Activated T-cell treated with anti-CD3 and anti-CD28 coated beads, Interleukin-2, amount 50 U/mL, for 4 hours (primary cell): ENCODE measurements around the gene ERG. TPM values are rescaled to one million over a fixed set of nuclear protein-coding genes. Genes with fewer than 3 reads are reported as not detected.

Experiments used
- ATAC-seq, 2 donors: fragments of 200-7000 bp; cut with Tn5 transposase; one replicate each; pipeline ENCODE4 v1.10.0; 2021
- DNase-seq: peaks from one replicate; pipeline ENCODE4 v3.0.0-alpha.2; 2020
- H3K27me3 Mint-ChIP-seq: one replicate; pipeline ENCODE4 v1.8.0; 2021; ENCODE audit warnings: low read depth, mixed read lengths
- H3K36me3 Mint-ChIP-seq: one replicate; pipeline ENCODE4 v1.8.0; 2022; ENCODE audit warnings: mixed read lengths; ENCODE audit not compliant: insufficient read depth
- H3K4me1 Mint-ChIP-seq: one replicate; pipeline ENCODE4 v1.8.0; 2021; ENCODE audit warnings: low read depth, mixed read lengths
- H3K4me3 Mint-ChIP-seq: one replicate; pipeline ENCODE4 v1.8.0; 2021; ENCODE audit warnings: mild to moderate bottlenecking, moderate library complexity, mixed read lengths
- H3K9me3 Mint-ChIP-seq: one replicate; pipeline ENCODE4 v1.8.0; 2021; ENCODE audit warnings: mixed read lengths
- total RNA-seq, 3 donors: library from RNA; stranded (reverse); gene quantifications; one replicate each; pipeline ENCODE4 v1.2.1, GENCODE V29; 2021

The ERG gene
- total RNA-seq, 3 donors from 2014 or later, result 0.18 TPM; not detected in 2

- Mint-ChIP-seq H3K4me3 (no peak overlapping the region), H3K9me3 (no peaks in the 10 kb centered on the region), H3K36me3 (no peaks in the 10 kb centered on the region), H3K27me3 (no peaks in the 10 kb centered on the region), H3K4me1 (no peaks in the 10 kb centered on the region)
- ATAC-seq, result no peak
- no peak for DNase-seq
Measured at GRCh38 chr21:38444691-38445090, 53.6 kb downstream of the ERG start.

- Mint-ChIP-seq H3K27me3 (no peaks in the 10 kb centered on the region), H3K4me3 (no peak overlapping the region), H3K4me1 (no peaks in the 10 kb centered on the region), H3K36me3 (no peaks in the 10 kb centered on the region), H3K9me3 (no peaks in the 10 kb centered on the region)
- DNase-seq (no peak), ATAC-seq (no peak)
Measured at GRCh38 chr21:38443110-38443509, 55.2 kb downstream of the ERG start.

- no peak for ATAC-seq
- no peaks in the 10 kb centered on the region for H3K9me3 Mint-ChIP-seq
- DNase-seq, result no peak
- no peaks in the 10 kb centered on the region for H3K4me1 Mint-ChIP-seq
- H3K27me3 Mint-ChIP-seq, result peaks cover 2% of the 10 kb centered on the region
- no peaks in the 10 kb centered on the region for H3K36me3 Mint-ChIP-seq
- no peak overlapping the region for H3K4me3 Mint-ChIP-seq
Measured at GRCh38 chr21:38441153-38441552, 57.1 kb downstream of the ERG start.

GRCh38 chr21:38440746-38441145 is 57.5 kb downstream of the ERG start:
- H3K4me3 Mint-ChIP-seq, result no peak overlapping the region
- peaks cover 2% of the 10 kb centered on the region for H3K27me3 Mint-ChIP-seq
- ATAC-seq, result no peak
- H3K36me3 Mint-ChIP-seq, result no peaks in the 10 kb centered on the region
- no peaks in the 10 kb centered on the region for H3K9me3 Mint-ChIP-seq
- no peak for DNase-seq
- no peaks in the 10 kb centered on the region for H3K4me1 Mint-ChIP-seq

GRCh38 chr21:38439957-38440356 is 58.3 kb downstream of the ERG start:
- H3K36me3 Mint-ChIP-seq, result no peaks in the 10 kb centered on the region
- no peak for DNase-seq
- H3K4me3 Mint-ChIP-seq, result no peak overlapping the region
- H3K4me1 Mint-ChIP-seq, result no peaks in the 10 kb centered on the region
- peaks cover 4% of the 10 kb centered on the region for H3K27me3 Mint-ChIP-seq
- no peak for ATAC-seq
- no peaks in the 10 kb centered on the region for H3K9me3 Mint-ChIP-seq

GRCh38 chr21:38439426-38439825 is 58.9 kb downstream of the ERG start:
- H3K4me1 Mint-ChIP-seq, result no peaks in the 10 kb centered on the region
- H3K27me3 Mint-ChIP-seq, result peaks cover 4% of the 10 kb centered on the region
- no peak overlapping the region for H3K4me3 Mint-ChIP-seq
- no peak for DNase-seq
- no peaks in the 10 kb centered on the region for H3K9me3 Mint-ChIP-seq
- ATAC-seq, result no peak
- no peaks in the 10 kb centered on the region for H3K36me3 Mint-ChIP-seq

GRCh38 chr21:38438462-38438893 is 59.8 kb downstream of the ERG start:
- Mint-ChIP-seq H3K4me1 (no peaks in the 10 kb centered on the region), H3K9me3 (no peaks in the 10 kb centered on the region), H3K36me3 (no peaks in the 10 kb centered on the region), H3K4me3 (no peak overlapping the region), H3K27me3 (peaks cover 4% of the 10 kb centered on the region)
- ATAC-seq (no peak), DNase-seq (no peak)

GRCh38 chr21:38436341-38436740 is 61.9 kb downstream of the ERG start:
- Mint-ChIP-seq H3K9me3 (no peaks in the 10 kb centered on the region), H3K4me1 (no peaks in the 10 kb centered on the region), H3K36me3 (no peaks in the 10 kb centered on the region)

GRCh38 chr21:38434913-38435533 is 63.3 kb downstream of the ERG start:
- Mint-ChIP-seq H3K4me3 (no peak overlapping the region), H3K36me3 (no peaks in the 10 kb centered on the region), H3K4me1 (no peaks in the 10 kb centered on the region), H3K9me3 (no peaks in the 10 kb centered on the region), H3K27me3 (peaks cover 4% of the 10 kb centered on the region)
- ATAC-seq, result no peak
- no peak for DNase-seq

More at GRCh38 chr21:38436341-38436740, 61.9 kb downstream of the ERG start:
- ATAC-seq, result no peak
- DNase-seq, result no peak
- Mint-ChIP-seq H3K27me3 (peaks cover 4% of the 10 kb centered on the region), H3K4me3 (no peak overlapping the region)

- H3K27me3 Mint-ChIP-seq, result peaks cover 4% of the 10 kb centered on the region
- no peaks in the 10 kb centered on the region for H3K9me3 Mint-ChIP-seq
- ATAC-seq (no peak), DNase-seq (no peak)
- no peak overlapping the region for H3K4me3 Mint-ChIP-seq
- H3K4me1 Mint-ChIP-seq, result no peaks in the 10 kb centered on the region
- H3K36me3 Mint-ChIP-seq, result no peaks in the 10 kb centered on the region
Measured at GRCh38 chr21:38433471-38433870, 64.8 kb downstream of the ERG start.

GRCh38 chr21:38430401-38430984 is 67.8 kb downstream of the ERG start:
- H3K36me3 Mint-ChIP-seq, result no peaks in the 10 kb centered on the region
- ATAC-seq (no peak), DNase-seq (no peak)
- H3K4me1 Mint-ChIP-seq, result no peaks in the 10 kb centered on the region
- peaks cover 2% of the 10 kb centered on the region for H3K27me3 Mint-ChIP-seq
- H3K9me3 Mint-ChIP-seq, result no peaks in the 10 kb centered on the region
- H3K4me3 Mint-ChIP-seq, result no peak overlapping the region

GRCh38 chr21:38429011-38429410 is 69.3 kb downstream of the ERG start:
- Mint-ChIP-seq H3K9me3 (no peaks in the 10 kb centered on the region), H3K27me3 (peaks cover 7% of the 10 kb centered on the region), H3K36me3 (no peaks in the 10 kb centered on the region), H3K4me3 (no peak overlapping the region), H3K4me1 (no peaks in the 10 kb centered on the region)
- ATAC-seq (no peak), DNase-seq (no peak)

- Mint-ChIP-seq H3K4me1 (no peaks in the 10 kb centered on the region), H3K36me3 (no peaks in the 10 kb centered on the region), H3K9me3 (no peaks in the 10 kb centered on the region), H3K27me3 (peaks cover 7% of the 10 kb centered on the region), H3K4me3 (no peak overlapping the region)
- DNase-seq (no peak), ATAC-seq (no peak)
Measured at GRCh38 chr21:38428211-38428610, 70.1 kb downstream of the ERG start.

GRCh38 chr21:38424305-38425019 is 73.8 kb downstream of the ERG start:
- no peaks in the 10 kb centered on the region for H3K4me1 Mint-ChIP-seq
- ATAC-seq (no peak), DNase-seq (no peak)
- H3K36me3 Mint-ChIP-seq, result no peaks in the 10 kb centered on the region
- H3K9me3 Mint-ChIP-seq, result no peaks in the 10 kb centered on the region
- no peak overlapping the region for H3K4me3 Mint-ChIP-seq
- H3K27me3 Mint-ChIP-seq, result peaks cover 7% of the 10 kb centered on the region

GRCh38 chr21:38422082-38422481 is 76.2 kb downstream of the ERG start:
- Mint-ChIP-seq H3K4me1 (no peaks in the 10 kb centered on the region), H3K27me3 (peaks cover 7% of the 10 kb centered on the region), H3K4me3 (no peak overlapping the region), H3K36me3 (no peaks in the 10 kb centered on the region), H3K9me3 (no peaks in the 10 kb centered on the region)
- DNase-seq (no peak), ATAC-seq (no peak)
